GM20000 (cell line): ENCODE measurements around the gene GPRC5A.

ENCODE experiments used
- DNase-seq: peaks from one replicate; pipeline ENCODE4 v3.0.0; 2012; ENCODE audit warnings: low spot score
- TF ChIP-seq, protein P1 (sequence below): IDR thresholded peaks from 2 replicates; pipeline ENCODE4 v1.5.1; 2012; ENCODE audit warnings: mild to moderate bottlenecking, control low read depth; ENCODE audit errors: extremely low read depth, missing control alignments

GPRC5A gene

DNA sequence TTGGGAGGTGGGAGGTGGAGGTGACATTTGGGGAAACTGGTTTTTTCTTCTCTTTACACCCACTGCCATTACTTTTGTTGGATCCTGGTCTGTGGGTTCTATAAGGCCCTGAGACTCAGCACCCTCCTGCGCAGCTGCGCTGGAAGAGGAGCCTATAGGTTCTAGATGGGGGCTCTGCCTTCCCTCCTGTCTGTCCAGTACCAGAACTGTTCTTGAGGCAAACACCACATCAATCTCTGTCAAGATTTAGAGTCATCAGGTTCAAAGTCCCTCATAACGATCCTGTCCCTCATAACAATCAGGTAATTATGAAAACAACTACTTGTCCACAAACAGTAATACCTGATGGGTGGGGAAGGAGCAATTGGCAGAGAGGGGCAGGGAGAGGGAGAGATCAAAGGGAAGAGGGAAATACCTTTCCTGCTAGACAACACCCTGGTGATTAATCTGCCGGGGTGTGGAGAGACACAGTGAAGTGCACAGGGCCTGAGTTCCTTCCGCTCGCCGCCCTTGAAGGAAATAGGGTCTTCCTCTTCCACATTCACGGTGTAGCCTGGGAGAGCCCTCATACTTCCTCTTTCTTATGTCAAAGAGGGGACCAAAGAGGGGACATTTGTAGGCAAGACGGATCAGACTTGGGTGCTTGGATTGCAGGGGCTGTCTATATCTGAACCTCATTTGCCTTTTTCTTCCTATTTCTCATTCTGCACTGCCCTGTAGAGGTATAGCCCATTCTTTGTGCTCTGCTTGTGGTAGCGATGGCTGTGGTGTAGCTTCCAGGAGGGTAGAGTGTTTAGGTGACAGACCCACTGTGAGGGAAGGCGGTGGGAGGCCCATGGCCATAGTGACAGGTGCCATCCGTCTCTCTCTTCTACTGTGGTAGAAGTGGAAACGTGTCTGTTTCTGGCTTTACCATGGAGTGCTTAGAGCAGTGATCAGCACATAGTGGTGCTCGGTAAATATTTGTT is 12.6 kb downstream of the GPRC5A start:
- no peak for DNase-seq
- TF ChIP-seq, protein P1, sequence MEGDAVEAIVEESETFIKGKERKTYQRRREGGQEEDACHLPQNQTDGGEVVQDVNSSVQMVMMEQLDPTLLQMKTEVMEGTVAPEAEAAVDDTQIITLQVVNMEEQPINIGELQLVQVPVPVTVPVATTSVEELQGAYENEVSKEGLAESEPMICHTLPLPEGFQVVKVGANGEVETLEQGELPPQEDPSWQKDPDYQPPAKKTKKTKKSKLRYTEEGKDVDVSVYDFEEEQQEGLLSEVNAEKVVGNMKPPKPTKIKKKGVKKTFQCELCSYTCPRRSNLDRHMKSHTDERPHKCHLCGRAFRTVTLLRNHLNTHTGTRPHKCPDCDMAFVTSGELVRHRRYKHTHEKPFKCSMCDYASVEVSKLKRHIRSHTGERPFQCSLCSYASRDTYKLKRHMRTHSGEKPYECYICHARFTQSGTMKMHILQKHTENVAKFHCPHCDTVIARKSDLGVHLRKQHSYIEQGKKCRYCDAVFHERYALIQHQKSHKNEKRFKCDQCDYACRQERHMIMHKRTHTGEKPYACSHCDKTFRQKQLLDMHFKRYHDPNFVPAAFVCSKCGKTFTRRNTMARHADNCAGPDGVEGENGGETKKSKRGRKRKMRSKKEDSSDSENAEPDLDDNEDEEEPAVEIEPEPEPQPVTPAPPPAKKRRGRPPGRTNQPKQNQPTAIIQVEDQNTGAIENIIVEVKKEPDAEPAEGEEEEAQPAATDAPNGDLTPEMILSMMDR: no peak

DNA sequence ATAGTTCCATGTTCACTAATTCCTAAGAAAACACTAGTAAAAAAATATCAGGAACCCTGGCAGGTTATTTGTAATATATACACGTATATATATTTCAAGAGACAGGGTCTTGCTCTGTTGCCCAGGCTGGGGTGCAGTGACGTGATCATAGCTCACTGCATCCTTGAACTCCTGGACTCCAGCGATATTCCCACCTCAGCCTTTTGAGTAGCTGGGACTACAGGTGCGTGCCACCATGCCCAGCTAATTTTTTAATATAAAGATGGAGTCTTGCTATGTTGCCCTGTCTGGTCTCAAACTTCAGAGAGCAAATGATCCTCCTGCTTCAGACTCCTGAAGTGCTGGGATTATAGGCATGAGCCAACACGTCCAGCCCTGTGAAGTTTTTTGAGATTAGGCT is 16.2 kb downstream of the GPRC5A start:
- no peak for DNase-seq
- TF ChIP-seq, protein P1: no peak

DNA sequence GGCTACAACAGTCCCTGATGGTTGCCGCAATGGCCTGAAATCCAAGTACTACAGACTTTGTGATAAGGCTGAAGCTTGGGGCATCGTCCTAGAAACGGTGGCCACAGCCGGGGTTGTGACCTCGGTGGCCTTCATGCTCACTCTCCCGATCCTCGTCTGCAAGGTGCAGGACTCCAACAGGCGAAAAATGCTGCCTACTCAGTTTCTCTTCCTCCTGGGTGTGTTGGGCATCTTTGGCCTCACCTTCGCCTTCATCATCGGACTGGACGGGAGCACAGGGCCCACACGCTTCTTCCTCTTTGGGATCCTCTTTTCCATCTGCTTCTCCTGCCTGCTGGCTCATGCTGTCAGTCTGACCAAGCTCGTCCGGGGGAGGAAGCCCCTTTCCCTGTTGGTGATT is 16.9 kb downstream of the GPRC5A start:
- TF ChIP-seq, protein P1: no peak
- DNase-seq: no peak

DNA sequence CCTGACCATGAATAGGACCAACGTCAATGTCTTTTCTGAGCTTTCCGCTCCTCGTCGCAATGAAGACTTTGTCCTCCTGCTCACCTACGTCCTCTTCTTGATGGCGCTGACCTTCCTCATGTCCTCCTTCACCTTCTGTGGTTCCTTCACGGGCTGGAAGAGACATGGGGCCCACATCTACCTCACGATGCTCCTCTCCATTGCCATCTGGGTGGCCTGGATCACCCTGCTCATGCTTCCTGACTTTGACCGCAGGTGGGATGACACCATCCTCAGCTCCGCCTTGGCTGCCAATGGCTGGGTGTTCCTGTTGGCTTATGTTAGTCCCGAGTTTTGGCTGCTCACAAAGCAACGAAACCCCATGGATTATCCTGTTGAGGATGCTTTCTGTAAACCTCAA is 17.3 kb downstream of the GPRC5A start:
- TF ChIP-seq, protein P1: no peak
- no peak for DNase-seq

DNA sequence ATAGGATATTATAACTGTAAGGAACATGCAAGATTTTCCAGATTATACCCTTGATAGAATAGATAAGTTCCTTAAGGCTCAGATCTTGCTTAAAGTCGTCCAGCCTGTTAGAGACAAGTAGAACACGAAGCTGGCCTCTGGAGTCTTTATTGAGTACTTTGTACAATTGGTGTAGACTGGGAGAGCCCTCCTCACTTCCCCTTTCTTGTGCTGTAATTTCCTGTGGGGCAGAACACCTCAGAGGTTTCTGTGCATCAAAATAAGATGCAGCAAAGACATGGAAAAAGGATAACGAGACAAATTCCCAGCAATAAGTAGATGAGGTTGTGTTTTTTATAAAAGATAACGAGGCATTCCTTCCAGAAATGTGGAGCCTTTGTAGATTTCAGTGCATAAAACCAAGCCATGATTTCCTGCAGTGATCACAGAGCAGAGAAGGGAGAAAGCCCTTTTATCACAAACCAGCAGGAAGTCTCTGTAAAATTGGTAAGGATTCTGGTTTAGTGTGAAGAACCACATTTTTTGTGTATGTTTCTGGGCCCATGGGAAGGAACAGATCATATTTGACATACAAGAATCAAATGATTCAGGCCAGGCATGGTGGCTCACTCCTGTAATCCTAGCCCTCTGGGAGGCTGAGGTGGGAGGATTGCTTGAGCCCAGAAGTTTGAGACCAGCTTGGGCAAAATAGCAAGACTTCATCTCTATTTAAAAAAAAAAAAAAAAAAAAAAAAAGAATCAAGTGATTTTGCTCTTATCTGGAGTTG is 18.0 kb downstream of the GPRC5A start:
- peak; percentile 38 for DNase-seq
- TF ChIP-seq, protein P1: no peak

DNA sequence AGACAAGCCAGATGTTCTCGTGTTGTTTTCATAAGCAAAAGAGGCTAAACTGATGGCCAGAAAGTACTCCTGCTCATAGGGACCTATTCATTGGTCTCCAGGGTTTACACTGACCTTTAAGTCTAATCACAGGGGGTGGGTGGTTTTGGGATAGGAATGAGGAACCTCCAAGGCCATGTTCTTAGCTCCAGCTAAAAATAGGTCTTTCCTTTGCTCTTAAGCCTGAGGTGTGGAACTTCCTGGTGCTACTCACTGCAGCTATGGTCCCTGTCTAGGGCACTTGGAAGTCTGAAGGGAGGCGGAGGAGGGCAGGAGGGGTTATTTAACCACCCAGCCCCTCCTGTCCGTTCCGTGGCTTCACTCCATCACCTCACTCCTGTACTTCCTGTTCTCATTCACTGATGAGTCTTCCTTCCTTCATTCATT is 18.6 kb downstream of the GPRC5A start:
- TF ChIP-seq, protein P1: no peak
- no peak for DNase-seq

DNA sequence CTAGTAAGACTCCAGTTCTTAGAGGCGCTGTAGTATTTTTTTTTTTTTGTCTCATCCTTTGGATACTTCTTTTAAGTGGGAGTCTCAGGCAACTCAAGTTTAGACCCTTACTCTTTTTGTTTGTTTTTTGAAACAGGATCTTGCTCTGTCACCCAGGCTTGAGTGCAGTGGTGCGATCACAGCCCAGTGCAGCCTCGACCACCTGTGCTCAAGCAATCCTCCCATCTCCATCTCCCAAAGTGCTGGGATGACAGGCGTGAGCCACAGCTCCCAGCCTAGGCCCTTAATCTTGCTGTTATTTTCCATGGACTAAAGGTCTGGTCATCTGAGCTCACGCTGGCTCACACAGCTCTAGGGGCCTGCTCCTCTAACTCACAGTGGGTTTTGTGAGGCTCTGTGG is 21.3 kb downstream of the GPRC5A start:
- DNase-seq: no peak
- TF ChIP-seq, protein P1: no peak
